ENCODE results near the gene CREB1.
"Not testable (repeated sequence)": the region's sequence is repeated elsewhere in the genome, so short reads cannot be mapped to it uniquely, and the experiment has no call there.

Gene CREB1

GRCh38 chr2:207529330-207530159, at the start of gene CREB1:
TSS of gene CREB1 (plus strand) at chr2:207529962. CDS start at chr2:207555636, 25,674 bp downstream.
- peak; percentile 100 for DNase-seq (ENCODE audit: low read depth)

GRCh38 chr2:207480521-207481040, 49.2 kb upstream of the CREB1 start:
- DNase-seq (ENCODE audit: low read depth), result no peak

DNA sequence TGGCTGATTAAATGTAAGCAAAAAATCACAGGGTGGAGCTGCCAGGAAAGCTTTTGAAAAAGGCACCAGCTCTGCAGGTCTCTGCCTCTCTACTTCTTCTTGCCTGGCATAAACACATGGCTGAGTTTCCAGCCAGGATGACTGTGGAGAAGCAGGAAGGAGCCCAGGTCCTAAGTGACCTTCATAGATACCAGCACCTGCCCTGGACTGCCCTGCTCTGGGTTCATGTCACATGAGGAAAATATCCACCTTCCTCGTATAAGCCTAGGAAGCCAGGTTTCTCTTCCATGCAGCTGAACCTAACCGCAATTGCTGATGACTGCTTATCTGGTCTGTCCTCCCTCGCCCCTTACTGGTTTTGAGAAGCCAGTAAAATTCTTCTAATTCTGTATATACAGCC, 47.8 kb upstream of the CREB1 start:
- DNase-seq (ENCODE audit: low read depth), result no peak

GRCh38 chr2:207482630-207483029, 47.1 kb upstream of the CREB1 start:
- DNase-seq (ENCODE audit: low read depth), result no peak

- DNase-seq (ENCODE audit: low read depth), result no peak
Observed at GRCh38 chr2:207483066-207483465, 46.7 kb upstream of the CREB1 start.

DNA sequence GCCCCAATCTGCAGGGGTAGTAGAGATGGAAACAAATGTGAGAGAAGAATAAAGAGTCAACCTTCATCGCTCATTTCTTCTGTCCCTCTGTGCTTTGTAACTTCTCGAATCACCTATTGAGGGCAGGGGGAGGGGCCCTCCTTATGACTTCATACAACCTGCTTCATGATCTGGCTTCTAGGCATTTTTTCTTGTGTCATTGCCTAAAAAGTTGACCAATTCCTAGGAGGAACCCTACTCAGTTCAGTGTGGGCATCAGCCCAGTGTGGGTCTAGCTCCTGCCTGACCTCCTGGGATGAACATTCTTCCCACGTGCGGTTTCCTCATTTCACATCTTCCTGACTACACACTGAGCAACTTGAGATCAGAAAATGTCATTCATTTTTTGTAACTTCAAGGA, 46.3 kb upstream of the CREB1 start:
- no peak for DNase-seq (ENCODE audit: low read depth)

- DNase-seq (ENCODE audit: low read depth), result no peak
Observed at GRCh38 chr2:207484444-207485391, 45.0 kb upstream of the CREB1 start.

DNA sequence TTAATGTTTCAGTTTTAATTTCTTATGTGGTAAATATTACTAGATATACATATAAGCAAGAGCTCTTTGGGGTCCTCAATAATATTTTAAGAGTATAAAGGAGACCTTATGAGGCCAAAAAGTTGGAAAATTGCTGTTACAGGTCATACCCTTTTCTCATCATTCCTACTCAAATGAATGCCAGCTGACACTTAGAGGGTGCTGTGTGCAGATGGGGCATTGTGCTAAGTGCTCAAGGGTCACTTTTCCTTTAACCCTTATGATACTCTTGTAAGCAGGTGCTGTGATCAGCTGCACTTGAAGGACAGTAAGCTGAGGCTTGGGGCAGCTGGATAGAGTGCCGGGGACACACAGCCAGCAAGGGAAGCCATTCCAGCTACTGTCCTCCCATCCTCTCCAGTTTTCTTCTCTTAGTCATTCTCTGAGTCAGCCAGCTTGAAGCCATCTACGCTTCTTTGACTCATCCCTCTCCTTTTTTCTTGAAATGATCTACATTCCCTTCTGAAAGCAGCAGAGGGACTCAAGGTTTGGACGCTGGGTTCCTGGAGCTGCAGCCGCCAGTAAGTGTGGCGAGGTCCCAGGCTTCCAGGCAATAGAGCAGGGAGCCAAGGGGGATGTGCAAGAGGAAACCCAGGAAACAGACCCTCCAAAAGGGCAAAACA, 42.0 kb upstream of the CREB1 start:
- DNase-seq (ENCODE audit: low read depth), result no peak

DNA sequence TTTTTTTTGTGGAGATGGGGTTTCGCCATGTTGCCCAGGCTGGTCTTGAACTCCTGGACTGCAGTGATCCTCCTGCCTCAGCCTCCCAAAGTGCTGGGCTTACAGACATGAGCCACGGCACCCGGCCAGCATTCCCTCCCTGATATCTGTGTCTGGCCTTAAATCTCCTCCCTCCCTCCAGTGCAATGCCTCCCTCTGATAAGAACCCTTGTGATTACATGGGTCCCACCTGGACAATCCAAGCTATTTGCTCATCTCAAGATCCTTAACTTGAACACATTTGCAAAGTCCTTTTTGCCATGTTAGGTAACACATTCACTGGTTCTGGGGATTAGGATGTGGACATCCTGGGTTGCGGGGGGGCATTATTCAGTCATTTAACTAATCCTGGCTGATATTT, 40.5 kb upstream of the CREB1 start:
- no peak for DNase-seq (ENCODE audit: low read depth)

GRCh38 chr2:207490441-207490840, 39.3 kb upstream of the CREB1 start:
- no peak for DNase-seq (ENCODE audit: low read depth)

- DNase-seq (ENCODE audit: low read depth), result no peak
Observed at GRCh38 chr2:207491086-207491485, 38.7 kb upstream of the CREB1 start.

- DNase-seq (ENCODE audit: low read depth), result no peak
Observed at GRCh38 chr2:207491956-207492355, 37.8 kb upstream of the CREB1 start.

DNA sequence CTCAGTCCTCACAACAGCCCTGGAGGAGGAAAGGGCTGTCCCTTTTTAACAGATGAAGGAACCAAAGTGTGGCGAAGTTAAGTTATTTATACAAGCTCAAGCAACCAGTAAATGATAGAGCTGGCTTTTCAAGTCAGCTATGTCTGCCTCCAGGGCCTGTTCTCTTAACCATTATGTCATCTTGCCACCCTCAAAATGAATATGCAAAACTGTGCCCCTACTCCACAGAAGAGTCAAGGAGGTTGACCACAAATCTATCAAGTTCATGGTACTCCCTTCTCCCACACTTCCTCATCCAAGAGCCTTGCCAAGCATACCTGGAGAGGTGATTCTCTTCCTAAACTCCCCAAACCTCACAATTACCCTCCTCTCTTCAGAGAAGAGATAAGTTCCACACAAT, 37.3 kb upstream of the CREB1 start:
- no peak for DNase-seq (ENCODE audit: low read depth)

DNA sequence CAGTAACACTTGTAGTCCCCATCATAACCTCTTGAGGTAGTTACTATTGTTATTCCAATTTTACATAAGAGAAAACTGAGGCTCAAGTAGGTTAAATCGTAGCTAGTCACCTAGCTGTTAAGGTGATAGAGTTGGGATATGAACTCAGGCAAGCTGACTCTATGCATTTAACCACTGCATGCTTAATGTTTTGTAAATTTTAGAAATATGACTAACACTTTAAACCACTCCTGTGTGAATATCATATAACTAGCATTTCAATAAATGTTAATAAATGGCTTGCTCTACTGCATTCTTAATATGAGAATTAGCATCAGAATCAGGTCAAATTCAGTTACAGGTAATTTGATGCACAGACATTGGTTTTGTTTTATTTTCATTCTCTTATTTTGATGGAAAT, 35.6 kb upstream of the CREB1 start:
- DNase-seq (ENCODE audit: low read depth), result no peak

GRCh38 chr2:207496936-207497335, 32.8 kb upstream of the CREB1 start:
- DNase-seq (ENCODE audit: low read depth), result not testable (repeated sequence)

- DNase-seq (ENCODE audit: low read depth), result no peak
Observed at GRCh38 chr2:207497596-207497995, 32.2 kb upstream of the CREB1 start.

GRCh38 chr2:207498427-207498826, 31.3 kb upstream of the CREB1 start:
- no peak for DNase-seq (ENCODE audit: low read depth)

DNA sequence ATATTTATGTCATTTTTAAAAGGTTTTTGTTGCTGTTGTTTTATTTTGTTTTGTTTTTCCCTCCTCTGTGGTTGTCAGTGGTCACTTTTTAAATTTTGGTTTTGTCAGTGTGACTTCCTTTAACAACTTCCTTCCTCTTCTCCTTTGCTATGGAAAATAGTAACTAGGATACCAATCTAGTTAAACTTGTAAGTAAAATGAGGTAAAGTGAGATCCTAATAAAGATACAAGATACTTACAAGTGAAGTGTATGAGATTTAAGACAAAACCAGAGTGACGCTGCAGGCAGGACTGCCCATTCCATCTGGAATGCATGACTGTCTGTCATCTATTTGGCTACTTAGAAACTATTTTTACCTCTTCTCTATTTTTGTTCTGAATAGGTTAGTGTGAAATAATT, 30.6 kb upstream of the CREB1 start:
- no peak for DNase-seq (ENCODE audit: low read depth)

- no peak for DNase-seq (ENCODE audit: low read depth)
Observed at GRCh38 chr2:207501802-207502576, 27.8 kb upstream of the CREB1 start.

GRCh38 chr2:207502577-207503198, 27.1 kb upstream of the CREB1 start:
- no peak for DNase-seq (ENCODE audit: low read depth)

DNA sequence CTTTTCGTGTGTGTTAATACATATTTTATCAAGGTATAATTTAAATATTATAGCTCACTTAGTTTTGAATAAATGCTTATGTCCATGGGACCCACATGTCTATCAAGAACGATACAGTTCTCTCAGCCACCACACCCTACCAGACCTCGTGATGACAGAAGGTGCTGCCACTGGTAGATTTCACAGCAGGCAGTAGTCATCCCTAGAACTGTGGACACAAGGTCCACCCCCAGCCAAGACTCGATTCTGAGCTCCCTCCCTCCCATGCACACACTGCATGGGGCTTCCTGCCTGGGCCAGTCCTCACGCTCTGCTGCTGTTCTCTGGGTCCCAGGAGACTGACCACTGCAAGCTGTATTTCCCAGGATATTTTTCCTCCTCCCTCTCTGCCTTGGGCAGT, 26.5 kb upstream of the CREB1 start:
- no peak for DNase-seq (ENCODE audit: low read depth)
